GM23338 (cell line): ENCODE data around the gene MYO16. TPM values are rescaled to one million over a fixed set of nuclear protein-coding genes. Genes with fewer than 3 reads are reported as not detected.
"Not testable (repeated sequence)": the region's sequence is repeated elsewhere in the genome, so short reads cannot be mapped to it uniquely, and the experiment has no call there.

Experiments
- ATAC-seq: fragments of 200-7000 bp; cut with Tn5 transposase; 3 replicates; pipeline ENCODE4 v1.9.1; 2020
- DNase-seq: peaks from one replicate; pipeline ENCODE4 v3.0.0-alpha.2; 2015; ENCODE audit warnings: low spot score
- H2AFZ ChIP-seq: fragments of 200-600 bp; sonication (generic); 2 replicates; pipeline ENCODE4 v1.8.0; 2016; ENCODE audit warnings: antibody characterized with exemption, mild to moderate bottlenecking, moderate library complexity
- H3F3A ChIP-seq: fragments of 200-600 bp; sonication (generic); replicated peaks from 2 replicates; pipeline ENCODE4 v1.8.0; 2017; ENCODE audit warnings: antibody characterized with exemption, mixed run types, low read depth
- H3K27ac ChIP-seq: fragments of 200-600 bp; sonication (generic); 2 replicates; pipeline ENCODE4 v1.6.1; 2016; ENCODE audit warnings: low read depth
- H3K27me3 ChIP-seq: fragments of 200-600 bp; sonication (generic); 2 replicates; pipeline ENCODE4 v1.8.0; 2016; ENCODE audit warnings: mild to moderate bottlenecking, mixed run types, moderate library complexity; ENCODE audit not compliant: insufficient read depth
- H3K36me3 ChIP-seq: fragments of 200-600 bp; sonication (generic); 2 replicates; pipeline ENCODE4 v1.8.0; 2016; ENCODE audit warnings: mild to moderate bottlenecking; ENCODE audit not compliant: insufficient read depth
- H3K4me1 ChIP-seq: fragments of 200-600 bp; sonication (generic); 2 replicates; pipeline ENCODE4 v1.8.0; 2016; ENCODE audit warnings: mild to moderate bottlenecking, moderate library complexity; ENCODE audit not compliant: insufficient read depth
- H3K4me2 ChIP-seq: fragments of 200-600 bp; sonication (generic); 2 replicates; pipeline ENCODE4 v1.7.1; 2017; ENCODE audit warnings: mixed run types
- H3K4me3 ChIP-seq: fragments of 200-600 bp; sonication (generic); 2 replicates; pipeline ENCODE4 v1.6.1; 2016; ENCODE audit warnings: mixed run types
- H3K79me2 ChIP-seq: fragments of 200-600 bp; sonication (generic); replicated peaks from 2 replicates; pipeline ENCODE4 v1.8.0; 2017; ENCODE audit warnings: mild to moderate bottlenecking; ENCODE audit not compliant: insufficient read depth
- H3K9me2 ChIP-seq: fragments of 200-600 bp; sonication (generic); 2 replicates; pipeline ENCODE4 v1.8.0; 2017; ENCODE audit not compliant: insufficient read depth
- H4K20me1 ChIP-seq: fragments of 200-600 bp; sonication (generic); replicated peaks from 2 replicates; pipeline ENCODE4 v1.8.0; 2017; ENCODE audit warnings: mild to moderate bottlenecking; ENCODE audit not compliant: insufficient read depth
- H3K27ac Mint-ChIP-seq: 2 replicates; pipeline ENCODE4 v1.8.0; 2020; ENCODE audit warnings: inconsistent platforms, mild to moderate bottlenecking, moderate library complexity, mixed read lengths
- H3K27me3 Mint-ChIP-seq: 3 replicates; pipeline ENCODE4 v1.8.0; 2022; ENCODE audit warnings: low read depth, mild to moderate bottlenecking, moderate library complexity, mixed read lengths, inconsistent platforms; ENCODE audit not compliant: insufficient read depth, poor library complexity
- H3K36me3 Mint-ChIP-seq: 3 replicates; pipeline ENCODE4 v1.8.0; 2021; ENCODE audit warnings: low read depth, mild to moderate bottlenecking, inconsistent platforms, moderate library complexity, mixed read lengths
- H3K4me1 Mint-ChIP-seq: 3 replicates; pipeline ENCODE4 v1.8.0; 2020; ENCODE audit warnings: mild to moderate bottlenecking, inconsistent platforms, mixed read lengths
- H3K4me3 Mint-ChIP-seq: 3 replicates; pipeline ENCODE4 v1.8.0; 2021; ENCODE audit warnings: moderate library complexity, mild to moderate bottlenecking, inconsistent platforms, mixed read lengths
- H3K9me3 Mint-ChIP-seq: 3 replicates; pipeline ENCODE4 v1.8.0; 2020; ENCODE audit warnings: moderate library complexity, mild to moderate bottlenecking, inconsistent platforms, mixed read lengths
- CTCF ChIP-seq, 2 experiments: fragments of 200-600 bp in 1 of 2; sonication (generic) in 1 of 2; conservative IDR thresholded peaks; 2 replicates each; pipeline versions ENCODE4 v1.5.1 to v1.6.1; 2016 to 2017; ENCODE audit warnings: antibody characterized with exemption in 2 of 2, low read depth in 2 of 2, mild to moderate bottlenecking in 2 of 2, moderate library complexity in 1 of 2
- REST ChIP-seq: IDR thresholded peaks from one replicate; pipeline ENCODE4 v1.6.1; 2018; ENCODE audit warnings: antibody characterized with exemption; ENCODE audit not compliant: unreplicated experiment
- STAT1 ChIP-seq: IDR thresholded peaks from one replicate; pipeline ENCODE4 v1.6.1; 2016; ENCODE audit warnings: antibody characterized with exemption; ENCODE audit not compliant: unreplicated experiment
- polyA plus RNA-seq: library from polyadenylated mRNA; unstranded; fragments of >200 nt; fragmentation: Nextera tagmentation; extraction: Ambion mirVana; gene quantifications from 2 replicates; pipeline ENCODE4 v1.2.1, GENCODE V29; 2016
- total RNA-seq: library from RNA; depleted of rRNA; stranded (reverse); fragments of >200 nt; shearing (Covaris generic); gene quantifications from 2 replicates; pipeline ENCODE4 v1.2.3, GENCODE V29; 2014

The MYO16 gene
- total and polyA plus RNA-seq, 2 experiments from 2014 or later = 0.10 to 0.13 TPM

GRCh38 chr13:108913731-108914130 is 284.3 kb downstream of the MYO16 start:
- not testable (repeated sequence) for DNase-seq, ATAC-seq, H3K9me3 Mint-ChIP-seq, H3F3A ChIP-seq, H3K27me3 ChIP-seq, H3K4me2 ChIP-seq, H3K27ac Mint-ChIP-seq, H3K4me1 ChIP-seq, H2AFZ ChIP-seq, H3K9me2 ChIP-seq, H4K20me1 ChIP-seq, H3K4me3 Mint-ChIP-seq, H3K27ac ChIP-seq, H3K36me3 ChIP-seq, H3K4me3 ChIP-seq, H3K27me3 Mint-ChIP-seq, H3K79me2 ChIP-seq, H3K36me3 Mint-ChIP-seq
- H3K4me1 Mint-ChIP-seq = peaks cover 24% of the 10 kb centered on the region

- Histone ChIP-seq H4K20me1 (no peaks in the 10 kb centered on the region), H3K4me3 (no peak overlapping the region), H3K4me1 (0 out of 2 replicates have a peak, but pooled peaks cover 2% of the 10 kb centered on the region), H3K4me2 (no peak overlapping the region), H3F3A (no peaks in the 10 kb centered on the region), H3K27me3 (no peaks in the 10 kb centered on the region), H3K36me3 (no peaks in the 10 kb centered on the region), H3K79me2 (no peaks in the 10 kb centered on the region), H2AFZ (0 out of 2 replicates have a peak overlapping the region, but pooled peaks have one; percentile 4), H3K9me2 (no peaks in the 10 kb centered on the region), H3K27ac (no peak overlapping the region)
- Mint-ChIP-seq H3K27me3 (peaks cover 5% of the 10 kb centered on the region), H3K36me3 (no peaks in the 10 kb centered on the region), H3K27ac (peak overlapping the region; percentile 93), H3K4me1 (peaks cover 24% of the 10 kb centered on the region), H3K9me3 (no peaks in the 10 kb centered on the region), H3K4me3 (no peak overlapping the region)
- DNase-seq (peak; percentile 39), ATAC-seq (no peak)
- TF ChIP-seq CTCF (conservative IDR thresholded peaks at IDR 0.05; ENCODE audit: low read depth in 2 of 2) (peak; percentile 60 to 69), STAT1 (no peak)
Measured at GRCh38 chr13:108915095-108915633, 285.8 kb downstream of the MYO16 start.

GRCh38 chr13:108915634-108916512 is 286.5 kb downstream of the MYO16 start:
- Histone ChIP-seq H3K4me3 (no peak overlapping the region), H3K4me2 (no peak overlapping the region), H3K36me3 (no peaks in the 10 kb centered on the region), H3K9me2 (no peaks in the 10 kb centered on the region), H2AFZ (peak overlapping the region; percentile 4; the same call in 1 of the 2 replicates), H3K27me3 (no peaks in the 10 kb centered on the region), H3K27ac (no peak overlapping the region), H4K20me1 (no peaks in the 10 kb centered on the region), H3K4me1 (0 out of 2 replicates have a peak, but pooled peaks cover 2% of the 10 kb centered on the region), H3K79me2 (no peaks in the 10 kb centered on the region), H3F3A (no peaks in the 10 kb centered on the region)
- Mint-ChIP-seq H3K9me3 (no peaks in the 10 kb centered on the region), H3K27ac (peak overlapping the region; percentile 93), H3K27me3 (peaks cover 7% of the 10 kb centered on the region), H3K36me3 (no peaks in the 10 kb centered on the region), H3K4me1 (peaks cover 24% of the 10 kb centered on the region), H3K4me3 (no peak overlapping the region)
- DNase-seq (peak; percentile 62), ATAC-seq (peak; percentile 61)
- TF ChIP-seq REST = no peak
